C4-2B (cell line): ENCODE results near the gene ITGAX.

ENCODE experiments used
- H3K27ac ChIP-seq: fragments of 450-650 bp; 2 replicates; pipeline ENCODE4 v1.5.1; 2017
- ZFX ChIP-seq: fragments of 450-650 bp; IDR thresholded peaks from 2 replicates; pipeline ENCODE4 v1.6.1; 2017
- TF ChIP-seq, protein P1 (sequence below): fragments of 450-650 bp; conservative IDR thresholded peaks from 2 replicates; pipeline ENCODE4 v1.5.1; 2017; ENCODE audit warnings: mild to moderate bottlenecking

The ITGAX gene

DNA sequence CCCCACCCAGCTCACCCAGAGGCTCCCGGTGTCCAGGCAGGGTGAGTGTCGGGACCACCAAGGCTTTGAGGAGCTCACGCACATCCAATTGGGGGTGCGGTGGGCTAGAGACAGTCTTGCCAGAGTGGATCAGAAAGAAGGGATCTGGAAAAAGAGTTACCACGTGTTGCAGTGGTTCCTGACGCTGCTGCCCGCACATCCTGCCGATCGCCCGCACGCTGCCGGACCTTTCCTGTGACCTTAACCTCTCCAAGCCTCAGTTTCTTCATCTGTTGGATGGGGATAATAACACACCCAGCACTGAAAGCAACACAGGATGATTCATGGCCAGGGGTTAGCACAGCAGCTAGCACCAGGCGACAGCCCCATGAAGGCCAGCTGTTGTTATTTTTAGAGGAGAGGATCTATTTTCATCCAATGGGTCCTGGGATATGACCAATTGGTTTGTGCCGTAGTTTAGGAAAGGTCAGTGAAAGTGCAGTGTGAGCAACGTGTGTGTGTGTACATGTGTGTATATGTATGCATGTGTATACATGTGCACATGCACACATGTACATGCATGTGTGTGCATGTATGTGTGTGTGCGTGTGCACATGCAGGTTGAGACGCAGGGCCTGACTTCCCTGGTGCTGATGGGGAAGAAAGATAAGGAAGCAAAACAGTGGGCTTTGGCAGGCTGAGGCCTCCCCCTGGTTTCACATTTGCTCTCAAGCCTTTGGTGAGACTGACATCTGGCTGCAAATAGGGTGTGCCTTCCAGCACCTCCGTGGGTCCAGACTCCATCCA, 2.5 kb downstream of the ITGAX start:
- TF ChIP-seq, protein P1, sequence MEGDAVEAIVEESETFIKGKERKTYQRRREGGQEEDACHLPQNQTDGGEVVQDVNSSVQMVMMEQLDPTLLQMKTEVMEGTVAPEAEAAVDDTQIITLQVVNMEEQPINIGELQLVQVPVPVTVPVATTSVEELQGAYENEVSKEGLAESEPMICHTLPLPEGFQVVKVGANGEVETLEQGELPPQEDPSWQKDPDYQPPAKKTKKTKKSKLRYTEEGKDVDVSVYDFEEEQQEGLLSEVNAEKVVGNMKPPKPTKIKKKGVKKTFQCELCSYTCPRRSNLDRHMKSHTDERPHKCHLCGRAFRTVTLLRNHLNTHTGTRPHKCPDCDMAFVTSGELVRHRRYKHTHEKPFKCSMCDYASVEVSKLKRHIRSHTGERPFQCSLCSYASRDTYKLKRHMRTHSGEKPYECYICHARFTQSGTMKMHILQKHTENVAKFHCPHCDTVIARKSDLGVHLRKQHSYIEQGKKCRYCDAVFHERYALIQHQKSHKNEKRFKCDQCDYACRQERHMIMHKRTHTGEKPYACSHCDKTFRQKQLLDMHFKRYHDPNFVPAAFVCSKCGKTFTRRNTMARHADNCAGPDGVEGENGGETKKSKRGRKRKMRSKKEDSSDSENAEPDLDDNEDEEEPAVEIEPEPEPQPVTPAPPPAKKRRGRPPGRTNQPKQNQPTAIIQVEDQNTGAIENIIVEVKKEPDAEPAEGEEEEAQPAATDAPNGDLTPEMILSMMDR: no peak
- TF ChIP-seq ZFX: no peak
- no peak overlapping the region for H3K27ac ChIP-seq

- TF ChIP-seq ZFX: no peak
- TF ChIP-seq, protein P1: no peak
- H3K27ac ChIP-seq: no peak overlapping the region
Observed at GRCh38 chr16:31360251-31360650, 5.3 kb downstream of the ITGAX start.

DNA sequence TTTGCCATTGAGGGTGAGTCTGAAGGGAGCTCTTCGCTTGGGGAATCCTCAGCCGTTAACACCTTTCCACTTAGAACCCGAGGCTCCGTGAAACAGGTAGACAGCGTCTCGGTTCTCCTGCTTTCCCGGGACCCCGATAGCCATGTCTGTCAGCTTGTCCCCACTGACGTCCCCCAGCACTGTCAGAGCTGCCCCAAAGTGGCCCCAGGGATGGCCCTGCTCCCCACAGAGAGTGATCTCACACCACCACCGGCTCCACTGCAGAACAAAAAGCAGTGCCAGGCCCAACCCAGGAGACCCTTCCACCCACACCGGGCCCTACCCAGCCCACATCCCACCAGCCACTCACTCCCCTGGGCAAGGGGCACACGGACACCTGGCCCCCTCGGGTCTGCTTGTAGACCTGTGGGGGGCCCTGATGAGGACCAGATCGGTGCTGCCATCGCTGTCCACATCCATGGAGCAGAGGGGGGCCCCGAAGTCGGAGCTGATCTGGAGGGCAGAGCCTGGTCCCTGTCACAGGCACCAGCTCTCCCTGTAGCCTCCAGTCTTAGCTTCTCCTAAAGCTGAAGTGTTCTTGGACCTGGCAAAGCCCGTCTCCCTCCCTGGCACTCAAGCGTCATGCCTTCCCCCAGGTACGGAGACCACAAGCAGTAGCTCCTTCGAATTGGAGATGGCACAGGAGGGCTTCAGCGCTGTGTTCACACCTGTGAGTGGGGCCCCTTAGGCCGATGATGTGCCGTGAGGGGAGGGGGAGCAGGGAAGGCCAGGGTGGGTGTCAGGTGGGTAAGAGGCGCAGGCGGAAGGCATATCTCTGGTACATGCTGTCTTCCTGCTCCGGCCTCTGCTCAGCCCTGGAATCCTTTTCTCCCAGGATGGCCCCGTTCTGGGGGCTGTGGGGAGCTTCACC, 6.5 kb downstream of the ITGAX start:
- TF ChIP-seq ZFX: no peak
- TF ChIP-seq, protein P1: no peak

DNA sequence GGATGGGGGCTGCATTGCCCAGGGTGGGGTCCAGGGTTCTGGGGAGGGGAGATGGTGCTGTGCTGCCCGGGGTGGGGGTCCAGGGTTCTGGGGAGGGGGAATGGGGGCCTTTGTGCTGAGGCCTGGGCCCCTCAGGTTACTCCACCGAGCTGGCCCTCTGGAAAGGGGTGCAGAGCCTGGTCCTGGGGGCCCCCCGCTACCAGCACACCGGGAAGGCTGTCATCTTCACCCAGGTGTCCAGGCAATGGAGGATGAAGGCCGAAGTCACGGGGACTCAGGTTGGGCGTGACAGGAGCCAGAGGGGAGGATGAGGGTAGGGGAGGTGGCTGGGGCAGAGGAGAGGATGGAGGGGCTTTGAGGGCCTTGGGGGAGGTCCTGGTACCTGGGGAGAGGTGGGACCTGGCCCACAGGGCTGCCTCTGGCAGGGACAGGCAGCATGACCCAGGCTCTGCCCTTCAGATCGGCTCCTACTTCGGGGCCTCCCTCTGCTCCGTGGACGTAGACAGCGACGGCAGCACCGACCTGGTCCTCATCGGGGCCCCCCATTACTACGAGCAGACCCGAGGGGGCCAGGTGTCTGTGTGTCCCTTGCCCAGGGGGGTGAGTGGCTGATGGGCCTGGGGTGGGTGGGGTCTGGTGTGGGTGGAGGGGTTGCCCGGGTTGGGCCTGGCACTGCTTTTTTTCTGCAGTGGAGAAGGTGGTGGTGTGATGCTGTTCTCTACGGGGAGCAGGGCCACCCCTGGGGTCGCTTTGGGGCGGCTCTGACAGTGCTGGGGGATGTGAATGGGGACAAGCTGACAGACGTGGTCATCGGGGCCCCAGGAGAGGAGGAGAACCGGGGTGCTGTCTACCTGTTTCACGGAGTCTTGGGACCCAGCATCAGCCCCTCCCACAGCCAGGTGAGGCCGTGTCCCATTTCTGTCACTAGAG, 7.8 kb downstream of the ITGAX start:
- TF ChIP-seq, protein P1: no peak
- TF ChIP-seq ZFX: no peak
- H3K27ac ChIP-seq: no peak overlapping the region

More for the DNA sequence above, 6.5 kb downstream of the ITGAX start:
- H3K27ac ChIP-seq: no peak overlapping the region

GRCh38 chr16:31363721-31364120, 8.7 kb downstream of the ITGAX start:
- no peak overlapping the region for H3K27ac ChIP-seq
- TF ChIP-seq ZFX: no peak
- TF ChIP-seq, protein P1: no peak

DNA sequence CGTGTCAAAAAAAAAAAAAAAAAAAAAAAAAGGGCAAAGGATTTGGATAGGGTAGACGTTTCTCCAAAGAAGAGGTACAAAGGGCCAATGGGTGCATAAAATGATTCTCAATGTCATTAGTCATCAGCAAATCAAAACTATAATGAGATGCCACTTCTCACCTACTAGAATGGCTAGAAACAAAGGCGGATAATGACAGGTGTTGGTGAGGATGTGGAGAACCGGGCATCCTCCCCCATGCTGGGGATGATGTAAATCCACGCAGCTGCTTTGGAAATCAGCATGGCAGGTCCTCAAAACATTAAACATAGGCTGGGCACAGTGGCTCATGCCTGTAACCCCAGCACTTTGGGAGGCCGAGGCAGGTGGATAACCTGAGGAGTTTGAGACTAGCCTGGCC, 9.4 kb downstream of the ITGAX start:
- no peak overlapping the region for H3K27ac ChIP-seq
- TF ChIP-seq, protein P1: no peak
- no peak for TF ChIP-seq ZFX
